ENCODE measurements around the gene AHI1.

DNA sequence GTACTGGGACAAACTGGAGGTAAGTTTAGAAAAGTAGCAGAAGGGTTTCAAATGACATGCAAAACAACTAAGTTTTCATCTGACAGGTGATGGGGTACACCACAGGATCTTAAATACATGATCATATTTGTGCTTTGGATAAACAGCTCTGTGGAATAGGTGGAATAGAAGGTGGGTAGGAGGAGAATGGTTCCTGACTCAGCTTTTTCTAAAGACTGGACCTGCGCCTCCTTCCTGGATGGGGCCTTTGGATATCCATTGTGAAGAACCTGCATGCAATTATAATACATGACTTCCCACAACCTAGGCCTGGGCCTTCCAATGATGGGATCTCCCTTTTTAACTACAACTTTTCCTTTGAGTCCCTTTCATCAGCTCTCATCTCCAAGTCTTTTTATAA is 145.9 kb downstream of the AHI1 start:
- no peak for TF ChIP-seq POLR2A (IDR thresholded peaks at IDR 0.05; ENCODE audit: low read length)
- TF ChIP-seq GATA1 (IDR thresholded peaks at IDR 0.05; ENCODE audit: low read depth, low read length) = no peak
